B cell (primary cell): ENCODE data around the gene ALDOA. TPM values are rescaled to one million over a fixed set of nuclear protein-coding genes. Genes with fewer than 3 reads are reported as not detected.

Experiments used
- ATAC-seq: fragments of 200-7000 bp; cut with Tn5 transposase; one replicate; pipeline ENCODE4 v1.10.0; 2021; ENCODE audit warnings: low read depth, mild to moderate bottlenecking, moderate number of reproducible peaks, moderate library complexity
- CTCF ChIA-PET: fragments of 350-600 bp; sonication (Branson Sonifier 250); formaldehyde crosslinking; loops from one replicate; lab custom pipeline; 2021; ENCODE audit warnings: antibody characterized with exemption, inconsistent platforms; lab: Charles Lee
- POLR2A ChIA-PET: fragments of 350-600 bp; sonication (Branson Sonifier 250); formaldehyde crosslinking; loops from one replicate; lab custom pipeline; 2021; ENCODE audit warnings: antibody characterized with exemption; lab: Charles Lee
- DNase-seq: peaks from one replicate; pipeline ENCODE4 v3.0.0; 2013
- H2AFZ ChIP-seq: 2 replicates; pipeline ENCODE4 v1.6.1; 2012; ENCODE audit warnings: mild to moderate bottlenecking, low read depth, low read length; ENCODE audit not compliant: insufficient read depth, poor library complexity, severe bottlenecking
- H3K27ac ChIP-seq, 2 donors: 1 replicate in 1 of 2; 2 replicates in 1 of 2; pipeline ENCODE4 v1.5.1; 2012 to 2013; ENCODE audit warnings: low read length in 2 of 2, mild to moderate bottlenecking in 2 of 2, moderate library complexity in 1 of 2
- H3K27me3 ChIP-seq, 4 experiments: fragments of 200-600 bp in 1 of 4; sonication (generic) in 1 of 4; replicated peaks in 1 of 4; 1 replicate in 2 of 4; 2 replicates in 2 of 4; pipeline versions ENCODE4 v1.6.1 to v1.7.0; 2013 to 2016; ENCODE audit warnings: low read length in 3 of 4, mild to moderate bottlenecking in 2 of 4, mixed read lengths in 1 of 4, moderate library complexity in 1 of 4; ENCODE audit not compliant: insufficient read depth in 4 of 4, control insufficient read depth in 3 of 4; ENCODE audit errors: control extremely low read depth in 1 of 4
- H3K36me3 ChIP-seq, 2 experiments: replicated peaks in 1 of 2; 1 replicate in 1 of 2; 2 replicates in 1 of 2; pipeline versions ENCODE4 v1.6.1 to v1.7.1; 2013; ENCODE audit warnings: low read length in 1 of 2; ENCODE audit not compliant: insufficient read depth in 2 of 2, control insufficient read depth in 1 of 2; ENCODE audit errors: control extremely low read depth in 1 of 2, extremely low read depth in 1 of 2
- H3K4me1 ChIP-seq, 2 donors: fragments of 200-600 bp in 1 of 2; sonication (generic) in 1 of 2; 1 replicate in 1 of 2; 2 replicates in 1 of 2; pipeline versions ENCODE4 v1.5.1 to v1.6.1; 2013 to 2017; ENCODE audit warnings: low read length in 2 of 2; ENCODE audit not compliant: control insufficient read depth in 2 of 2, insufficient read depth in 2 of 2
- H3K4me2 ChIP-seq: replicated peaks from 2 replicates; pipeline ENCODE3; 2012; ENCODE audit warnings: mild to moderate bottlenecking, low read depth, low read length; ENCODE audit not compliant: poor library complexity, severe bottlenecking
- H3K4me3 ChIP-seq, 5 experiments: fragments of 200-600 bp in 1 of 5; sonication (generic) in 1 of 5; 1 replicate in 3 of 5; 2 replicates in 2 of 5; pipeline versions ENCODE4 v1.5.1 to v1.7.0; 2011 to 2016; ENCODE audit warnings: low read length in 4 of 5, mild to moderate bottlenecking in 4 of 5, low read depth in 2 of 5, control low read depth in 1 of 5, moderate library complexity in 1 of 5; ENCODE audit not compliant: insufficient read depth in 1 of 5; ENCODE audit errors: control extremely low read depth in 1 of 5, extremely low read depth in 1 of 5
- H3K79me2 ChIP-seq: fragments of 200-600 bp; sonication (generic); one replicate; pipeline ENCODE4 v1.6.0; 2016; ENCODE audit warnings: low read length; ENCODE audit not compliant: control insufficient read depth, insufficient read depth
- H3K9ac ChIP-seq: fragments of 200-600 bp; sonication (generic); 2 replicates; pipeline ENCODE4 v1.6.1; 2017; ENCODE audit warnings: mild to moderate bottlenecking, low read length, moderate library complexity
- H3K9me3 ChIP-seq, 3 donors: one replicate each; pipeline versions ENCODE4 v1.6.1 to v1.7.1; 2013; ENCODE audit warnings: low read length in 2 of 3; ENCODE audit not compliant: control insufficient read depth in 2 of 3, insufficient read depth in 1 of 3; ENCODE audit errors: control extremely low read depth in 1 of 3
- H4K20me1 ChIP-seq: 2 replicates; pipeline ENCODE4 v1.6.0; 2012; ENCODE audit warnings: mild to moderate bottlenecking, low read length; ENCODE audit not compliant: insufficient read depth, control insufficient read depth, poor library complexity, severe bottlenecking
- H3K27ac Mint-ChIP-seq: one replicate; pipeline ENCODE4 v1.8.0; 2021; ENCODE audit warnings: mixed read lengths
- H3K27me3 Mint-ChIP-seq: one replicate; pipeline ENCODE4 v1.8.0; 2021; ENCODE audit warnings: mixed read lengths
- H3K4me1 Mint-ChIP-seq: one replicate; pipeline ENCODE4 v1.8.0; 2021; ENCODE audit warnings: mixed read lengths
- H3K4me3 Mint-ChIP-seq: one replicate; pipeline ENCODE4 v1.8.0; 2021; ENCODE audit warnings: mixed read lengths
- H3K9me3 Mint-ChIP-seq: one replicate; pipeline ENCODE4 v1.8.0; 2022; ENCODE audit warnings: mixed read lengths; ENCODE audit not compliant: insufficient read depth
- EZH2 ChIP-seq: IDR thresholded peaks from 2 replicates; pipeline ENCODE4 v1.6.1; 2012; ENCODE audit warnings: borderline replicate concordance, low read depth, mild to moderate bottlenecking, moderate library complexity, low read length; ENCODE audit not compliant: insufficient read depth, poor library complexity, severe bottlenecking
- WGBS: methylation state at CpG from one replicate; pipeline ENCODE4 v1.1.5; 2013; ENCODE audit warnings: missing lambda C conversion rate; ENCODE audit not compliant: insufficient coverage; 5-methylcytosine and 5-hydroxymethylcytosine counted together
- intact Hi-C: fragments of 100-400 bp; cut with micrococcal nuclease; formaldehyde crosslinking; loops from one replicate; pipeline ENCODE4 v1.10.0; 2022
- polyA plus RNA-seq: library from polyadenylated mRNA; depleted of rRNA; stranded (reverse); fragments of >200 nt; gene quantifications from 2 replicates; pipeline ENCODE4 v1.2.3, GENCODE V29; 2012
- total RNA-seq, 2 donors: library from RNA; stranded (reverse); fragments of 120-200 nt in 1 of 2; gene quantifications; 1 replicate in 1 of 2; 2 replicates in 1 of 2; pipeline versions ENCODE4 v1.2.3 to v1.2.4, GENCODE V29; 2013 to 2022
- TF ChIP-seq, protein P1 (sequence below): fragments of 200-600 bp; IDR thresholded peaks from one replicate; pipeline ENCODE4 v1.8.0; 2022; ENCODE audit warnings: antibody characterized with exemption, mild to moderate bottlenecking

ALDOA gene
- total and polyA plus RNA-seq, 2 donors (not counting 1 experiment from before 2014, with no cell fraction given) = 329 to 343 TPM

DNA sequence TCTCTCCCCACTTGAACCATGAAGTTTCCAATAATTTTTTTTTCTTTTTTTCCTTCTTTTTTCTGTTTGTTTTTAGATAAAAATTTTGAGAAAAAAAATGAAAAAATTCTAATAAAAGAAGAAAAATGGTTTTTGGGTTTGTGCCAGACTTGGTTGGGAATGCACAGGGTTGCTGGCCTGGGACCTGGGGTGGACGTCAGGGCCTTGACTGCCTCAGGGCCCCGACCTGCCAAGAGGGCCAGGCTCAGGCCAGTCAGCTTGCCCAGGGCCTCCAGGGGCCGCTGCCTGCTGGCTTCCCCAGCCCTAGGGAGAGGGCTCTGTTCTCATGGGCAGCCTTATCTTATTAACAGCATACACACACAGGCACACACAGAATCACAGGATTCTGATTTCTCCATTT, 19.7 kb downstream of the ALDOA start:
- Mint-ChIP-seq H3K27me3 (no peaks in the 10 kb centered on the region), H3K27ac (no peak overlapping the region), H3K9me3 (no peaks in the 10 kb centered on the region), H3K4me3 (no peak overlapping the region), H3K4me1 (peaks cover 13% of the 10 kb centered on the region)
- DNase-seq (no peak), ATAC-seq (no peak)
- H3K4me3 ChIP-seq = no peak overlapping the region
- intact Hi-C loops = no loop called here
- peaks cover 0 to 4% of the 10 kb centered on the region in 2 donors for H3K4me1 ChIP-seq
- H3K9me3 ChIP-seq = no peaks in the 10 kb centered on the region
- H3K27ac ChIP-seq = no peak overlapping the region
- no peak overlapping the region for H2AFZ ChIP-seq
- TF ChIP-seq, protein P1, sequence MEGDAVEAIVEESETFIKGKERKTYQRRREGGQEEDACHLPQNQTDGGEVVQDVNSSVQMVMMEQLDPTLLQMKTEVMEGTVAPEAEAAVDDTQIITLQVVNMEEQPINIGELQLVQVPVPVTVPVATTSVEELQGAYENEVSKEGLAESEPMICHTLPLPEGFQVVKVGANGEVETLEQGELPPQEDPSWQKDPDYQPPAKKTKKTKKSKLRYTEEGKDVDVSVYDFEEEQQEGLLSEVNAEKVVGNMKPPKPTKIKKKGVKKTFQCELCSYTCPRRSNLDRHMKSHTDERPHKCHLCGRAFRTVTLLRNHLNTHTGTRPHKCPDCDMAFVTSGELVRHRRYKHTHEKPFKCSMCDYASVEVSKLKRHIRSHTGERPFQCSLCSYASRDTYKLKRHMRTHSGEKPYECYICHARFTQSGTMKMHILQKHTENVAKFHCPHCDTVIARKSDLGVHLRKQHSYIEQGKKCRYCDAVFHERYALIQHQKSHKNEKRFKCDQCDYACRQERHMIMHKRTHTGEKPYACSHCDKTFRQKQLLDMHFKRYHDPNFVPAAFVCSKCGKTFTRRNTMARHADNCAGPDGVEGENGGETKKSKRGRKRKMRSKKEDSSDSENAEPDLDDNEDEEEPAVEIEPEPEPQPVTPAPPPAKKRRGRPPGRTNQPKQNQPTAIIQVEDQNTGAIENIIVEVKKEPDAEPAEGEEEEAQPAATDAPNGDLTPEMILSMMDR = no peak
- no peak for TF ChIP-seq EZH2
- H3K79me2 ChIP-seq = peaks cover 3% of the 10 kb centered on the region
- 94% methylated on average over 3 of the region's 3 CpGs for WGBS
- peaks cover 11% of the 10 kb centered on the region for H4K20me1 ChIP-seq
- peaks cover 0 to 48% of the 10 kb centered on the region in 2 experiments for H3K36me3 ChIP-seq
- ChIA-PET CTCF (no interaction called here), POLR2A (no interaction called here)
- no peak overlapping the region for H3K9ac ChIP-seq
- H3K4me2 ChIP-seq = no peak overlapping the region
- no peaks in the 10 kb centered on the region for H3K27me3 ChIP-seq

DNA sequence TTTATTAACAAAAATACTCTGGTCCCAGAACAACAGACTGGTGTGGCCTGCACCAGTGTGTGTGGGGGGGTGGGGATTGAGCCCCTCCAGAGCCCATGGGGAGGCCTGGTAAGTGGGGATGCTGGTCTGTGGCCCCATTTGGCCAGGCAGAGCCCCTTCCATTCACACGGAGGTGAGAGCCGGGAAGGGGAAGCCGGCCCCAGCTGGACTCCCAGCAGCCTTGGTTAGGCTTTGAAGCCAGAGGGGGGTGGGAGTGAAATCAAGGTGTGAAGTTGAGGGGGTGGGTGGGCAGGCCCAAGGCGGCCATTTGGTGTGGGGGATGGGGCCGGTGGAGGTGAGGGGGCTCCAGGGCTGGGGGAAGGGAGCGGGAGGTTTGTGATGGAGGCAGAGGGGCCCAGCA, 20.3 kb downstream of the ALDOA start:
- Histone ChIP-seq H3K27me3 (no peaks in the 10 kb centered on the region), H3K9me3 (no peaks in the 10 kb centered on the region), H3K27ac (no peak overlapping the region), H3K9ac (no peak overlapping the region), H3K4me3 (no peak overlapping the region), H3K79me2 (peaks cover under 1% of the 10 kb centered on the region), H3K4me2 (no peak overlapping the region), H3K36me3 (peaks cover 0 to 43% of the 10 kb centered on the region in 2 experiments), H2AFZ (no peak overlapping the region), H4K20me1 (peaks cover 5% of the 10 kb centered on the region), H3K4me1 (peaks cover 0 to 10% of the 10 kb centered on the region in 2 donors)
- no peak overlapping the region for H3K4me3 Mint-ChIP-seq
- intact Hi-C loops = no loop called here
- H3K4me1 Mint-ChIP-seq = peaks cover 16% of the 10 kb centered on the region
- 100% methylated on average over 5 of the region's 6 CpGs for WGBS
- ATAC-seq (no peak), DNase-seq (no peak)
- no peaks in the 10 kb centered on the region for H3K9me3 Mint-ChIP-seq
- no peak for TF ChIP-seq EZH2
- TF ChIP-seq, protein P1 = no peak
- no peaks in the 10 kb centered on the region for H3K27me3 Mint-ChIP-seq
- no peak overlapping the region for H3K27ac Mint-ChIP-seq
- CTCF ChIA-PET = no interaction called here
- POLR2A ChIA-PET = no interaction called here
